GM12801 (cell line): Measurements from ENCODE around the gene ATP2B2.

Source experiments
- TF ChIP-seq, protein P1 (sequence below): IDR thresholded peaks from one replicate; pipeline ENCODE4 v1.5.1; 2011; ENCODE audit warnings: control low read depth; ENCODE audit not compliant: insufficient read length; ENCODE audit errors: extremely low read depth

The ATP2B2 gene

DNA sequence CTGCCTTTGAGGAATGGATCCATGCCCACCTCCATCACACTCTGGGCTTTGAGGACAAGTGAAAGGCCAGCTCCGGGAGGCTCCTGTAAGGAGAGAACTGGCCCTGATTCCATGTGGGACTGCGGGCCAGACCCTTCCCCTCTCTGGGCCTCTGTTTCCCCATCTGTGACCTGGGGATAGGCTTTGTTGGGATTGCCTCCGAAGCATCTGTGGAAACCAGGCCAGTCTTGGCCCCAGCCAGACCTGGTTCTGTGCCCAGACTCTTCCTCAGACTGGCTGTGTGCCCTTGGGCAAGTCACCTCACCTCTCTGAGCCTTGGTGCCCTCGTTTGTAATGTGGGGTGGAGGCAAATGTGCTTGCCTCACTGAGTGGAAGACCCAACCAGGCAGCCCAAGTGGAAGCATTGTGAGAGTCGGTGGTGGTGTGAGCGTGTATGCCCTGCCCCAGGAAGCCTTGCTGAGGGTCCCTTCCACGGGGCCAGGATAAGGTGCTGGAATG is 163.4 kb downstream of the ATP2B2 start:
- TF ChIP-seq, protein P1, sequence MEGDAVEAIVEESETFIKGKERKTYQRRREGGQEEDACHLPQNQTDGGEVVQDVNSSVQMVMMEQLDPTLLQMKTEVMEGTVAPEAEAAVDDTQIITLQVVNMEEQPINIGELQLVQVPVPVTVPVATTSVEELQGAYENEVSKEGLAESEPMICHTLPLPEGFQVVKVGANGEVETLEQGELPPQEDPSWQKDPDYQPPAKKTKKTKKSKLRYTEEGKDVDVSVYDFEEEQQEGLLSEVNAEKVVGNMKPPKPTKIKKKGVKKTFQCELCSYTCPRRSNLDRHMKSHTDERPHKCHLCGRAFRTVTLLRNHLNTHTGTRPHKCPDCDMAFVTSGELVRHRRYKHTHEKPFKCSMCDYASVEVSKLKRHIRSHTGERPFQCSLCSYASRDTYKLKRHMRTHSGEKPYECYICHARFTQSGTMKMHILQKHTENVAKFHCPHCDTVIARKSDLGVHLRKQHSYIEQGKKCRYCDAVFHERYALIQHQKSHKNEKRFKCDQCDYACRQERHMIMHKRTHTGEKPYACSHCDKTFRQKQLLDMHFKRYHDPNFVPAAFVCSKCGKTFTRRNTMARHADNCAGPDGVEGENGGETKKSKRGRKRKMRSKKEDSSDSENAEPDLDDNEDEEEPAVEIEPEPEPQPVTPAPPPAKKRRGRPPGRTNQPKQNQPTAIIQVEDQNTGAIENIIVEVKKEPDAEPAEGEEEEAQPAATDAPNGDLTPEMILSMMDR, result no peak

DNA sequence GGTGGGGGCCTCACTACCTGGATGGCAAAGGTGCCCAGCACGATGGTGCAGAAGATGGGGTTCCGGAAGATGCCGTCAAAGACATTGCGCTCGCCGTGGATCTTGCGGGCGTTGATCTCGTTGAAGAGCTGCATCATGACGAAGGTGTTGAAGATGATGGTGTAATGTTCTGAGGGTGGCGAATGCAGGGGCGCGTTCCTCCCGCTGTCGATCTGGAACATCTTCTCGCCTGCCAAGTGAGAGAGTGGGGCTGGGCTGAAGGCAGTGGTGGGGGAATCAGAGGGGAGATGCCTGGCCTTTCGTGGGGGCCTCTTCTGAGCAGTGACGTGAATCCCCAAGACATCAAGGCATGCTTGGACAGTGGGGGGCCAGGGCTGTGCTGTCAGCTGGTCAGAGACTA is 164.9 kb downstream of the ATP2B2 start:
- TF ChIP-seq, protein P1, result no peak

DNA sequence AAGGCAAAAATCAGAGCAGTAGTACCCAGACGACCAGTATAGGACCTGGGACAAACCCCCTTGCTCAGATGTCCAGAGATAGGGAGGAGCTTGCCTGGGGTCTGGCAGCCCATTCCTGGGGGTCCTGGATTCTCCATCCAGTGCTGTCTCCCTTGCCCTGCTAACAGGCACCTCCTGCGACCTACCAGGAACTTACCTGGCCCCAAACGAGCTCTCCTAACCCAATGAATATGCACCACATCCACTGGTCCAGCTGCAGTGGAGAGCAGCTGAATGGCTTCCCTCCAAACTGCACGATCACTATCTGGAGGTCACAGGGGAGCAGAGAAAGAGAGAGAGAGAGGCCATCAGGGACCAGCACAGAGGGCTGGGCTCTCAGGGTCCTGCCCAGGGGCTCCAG is 165.3 kb downstream of the ATP2B2 start:
- TF ChIP-seq, protein P1, result no peak

DNA sequence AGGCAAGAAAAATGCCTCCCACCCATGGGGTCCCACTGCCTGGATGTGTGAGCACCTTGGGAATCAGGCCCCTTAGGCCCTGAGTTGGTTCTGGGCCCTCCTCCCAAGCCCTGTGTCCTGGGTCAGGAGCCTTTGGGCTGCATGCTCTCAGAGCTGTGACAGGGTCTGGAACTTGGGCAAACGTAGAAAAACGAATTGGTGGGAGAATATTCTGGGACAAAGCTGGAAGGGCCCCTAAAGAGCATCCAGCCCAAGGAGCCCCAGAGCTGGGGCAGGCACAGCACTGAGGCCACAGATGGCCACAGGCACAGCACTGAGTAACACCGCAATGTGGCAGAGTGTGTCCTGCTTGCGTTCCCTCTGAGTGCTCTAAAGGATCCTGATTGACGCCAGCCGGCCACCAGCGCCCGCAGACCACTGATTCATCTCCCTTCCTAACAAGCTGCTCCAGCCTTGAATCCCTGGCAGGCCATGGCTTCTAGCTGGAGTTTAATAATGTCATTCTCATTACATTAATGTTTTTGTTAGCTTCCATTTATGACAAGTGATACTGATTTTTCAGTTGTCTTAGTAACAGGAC is 165.9 kb downstream of the ATP2B2 start:
- TF ChIP-seq, protein P1, result no peak

DNA sequence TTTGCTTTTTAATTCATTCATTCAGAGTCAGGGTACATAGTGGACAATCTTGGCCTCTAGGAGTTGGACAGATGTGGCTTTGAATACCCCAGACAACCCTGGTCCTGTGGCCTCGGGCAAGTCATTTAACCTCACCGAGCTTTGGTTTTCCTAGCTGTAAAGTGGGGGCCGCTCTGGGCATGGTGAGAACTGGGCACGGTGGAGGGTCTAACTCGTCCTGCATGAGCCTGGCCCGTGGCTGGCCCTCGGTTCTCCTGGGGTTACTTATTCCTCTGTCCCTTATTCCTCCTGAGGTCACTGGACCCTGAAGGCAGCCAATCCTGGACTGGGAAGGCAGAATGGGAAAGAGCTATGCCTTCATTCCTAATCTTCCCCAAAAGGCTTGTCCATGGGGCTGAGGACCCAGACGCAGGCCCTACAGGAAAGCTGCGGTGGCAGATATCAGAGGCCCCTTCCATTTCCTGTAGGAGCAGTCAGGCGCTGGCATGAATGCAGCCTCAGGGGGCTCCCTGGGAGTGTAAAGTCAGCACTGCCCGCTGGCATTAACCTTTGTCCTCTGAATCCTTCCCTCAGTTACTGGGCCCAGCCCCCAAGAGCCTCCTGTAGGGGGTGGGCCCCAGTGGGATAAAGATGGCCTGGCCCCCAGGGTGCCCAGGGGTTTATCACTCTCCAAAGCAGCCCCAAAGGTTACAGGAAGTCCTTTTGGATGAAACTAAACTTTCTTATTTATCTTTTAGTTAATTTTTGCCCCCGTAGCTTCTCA is 166.6 kb downstream of the ATP2B2 start:
- TF ChIP-seq, protein P1, result no peak

DNA sequence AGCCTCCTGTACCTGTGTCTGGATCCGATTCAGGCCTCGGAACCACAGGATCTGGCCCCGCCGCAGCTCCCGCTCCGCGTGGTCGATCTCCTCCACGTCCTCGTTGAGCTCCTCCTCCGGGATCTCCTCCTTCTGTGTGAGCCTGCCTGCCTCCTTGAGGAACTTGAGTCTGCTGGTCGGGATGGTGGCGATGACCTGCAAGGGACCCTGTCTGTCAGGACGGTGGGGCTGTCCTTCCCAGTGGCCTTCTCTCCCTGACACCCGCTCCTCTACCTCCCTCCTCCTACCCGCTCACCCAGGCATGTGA is 167.3 kb downstream of the ATP2B2 start:
- TF ChIP-seq, protein P1, result no peak

DNA sequence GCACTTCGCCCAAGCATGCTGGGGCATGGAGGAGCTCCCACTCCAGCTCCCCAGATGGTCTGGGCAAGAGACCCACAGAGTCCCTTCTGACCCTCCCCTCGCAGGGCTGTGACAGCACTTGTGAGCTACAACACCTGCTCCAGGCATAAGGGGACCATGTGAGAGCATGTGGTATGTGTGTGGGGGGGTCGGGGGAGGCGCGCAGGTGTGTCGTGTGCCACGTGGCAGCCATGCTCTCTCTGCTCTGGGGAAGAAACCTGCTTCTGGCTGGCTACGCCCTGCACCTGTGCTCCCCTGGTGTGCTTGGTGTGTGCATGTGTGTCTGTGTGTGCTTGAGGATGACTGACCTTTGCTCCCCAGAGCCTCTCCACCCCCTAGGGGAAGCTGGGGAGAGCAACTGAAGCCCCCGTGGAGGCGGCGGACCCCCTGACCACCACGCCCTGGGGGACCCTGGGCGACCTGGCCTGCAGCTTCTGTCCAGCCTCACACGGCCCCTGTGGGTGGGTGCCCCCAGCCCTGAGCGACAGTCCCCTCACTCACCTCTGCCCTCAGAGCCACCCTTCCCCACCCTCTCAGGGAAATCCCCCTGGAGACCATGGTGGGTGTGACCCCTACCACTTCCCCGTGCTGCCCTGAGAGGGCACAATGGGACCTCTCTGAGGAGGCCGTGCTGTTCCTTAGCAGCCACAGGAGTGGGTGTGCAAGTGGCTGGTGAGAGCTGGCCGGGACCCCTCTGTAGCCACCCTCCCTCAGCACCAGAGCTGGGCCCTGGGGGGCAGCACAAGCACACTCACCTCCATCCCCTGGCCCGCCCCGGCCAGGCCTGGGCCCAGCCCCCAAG is 167.8 kb downstream of the ATP2B2 start:
- TF ChIP-seq, protein P1, result no peak
